ENCODE data around the gene BMPER.

DNA sequence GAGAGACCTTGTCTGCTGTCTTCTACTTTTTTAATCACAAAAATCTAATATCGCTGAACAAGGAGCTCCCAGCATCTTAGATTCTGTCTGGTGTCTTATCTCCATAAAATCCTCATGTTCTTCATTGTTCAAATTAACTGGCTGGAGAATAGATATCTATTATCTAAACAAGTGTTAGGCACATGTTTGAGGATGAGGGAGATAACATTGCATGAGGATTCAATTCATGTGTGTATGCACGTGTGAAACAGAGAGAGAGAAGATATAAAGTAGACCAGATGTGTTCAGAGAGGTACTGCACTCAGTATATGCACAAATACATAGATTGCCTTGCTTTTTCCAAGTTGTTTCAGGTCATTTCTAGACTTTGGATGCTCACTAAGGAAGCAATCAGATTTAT is 5.4 kb downstream of the BMPER start:
- TF ChIP-seq, protein P1, sequence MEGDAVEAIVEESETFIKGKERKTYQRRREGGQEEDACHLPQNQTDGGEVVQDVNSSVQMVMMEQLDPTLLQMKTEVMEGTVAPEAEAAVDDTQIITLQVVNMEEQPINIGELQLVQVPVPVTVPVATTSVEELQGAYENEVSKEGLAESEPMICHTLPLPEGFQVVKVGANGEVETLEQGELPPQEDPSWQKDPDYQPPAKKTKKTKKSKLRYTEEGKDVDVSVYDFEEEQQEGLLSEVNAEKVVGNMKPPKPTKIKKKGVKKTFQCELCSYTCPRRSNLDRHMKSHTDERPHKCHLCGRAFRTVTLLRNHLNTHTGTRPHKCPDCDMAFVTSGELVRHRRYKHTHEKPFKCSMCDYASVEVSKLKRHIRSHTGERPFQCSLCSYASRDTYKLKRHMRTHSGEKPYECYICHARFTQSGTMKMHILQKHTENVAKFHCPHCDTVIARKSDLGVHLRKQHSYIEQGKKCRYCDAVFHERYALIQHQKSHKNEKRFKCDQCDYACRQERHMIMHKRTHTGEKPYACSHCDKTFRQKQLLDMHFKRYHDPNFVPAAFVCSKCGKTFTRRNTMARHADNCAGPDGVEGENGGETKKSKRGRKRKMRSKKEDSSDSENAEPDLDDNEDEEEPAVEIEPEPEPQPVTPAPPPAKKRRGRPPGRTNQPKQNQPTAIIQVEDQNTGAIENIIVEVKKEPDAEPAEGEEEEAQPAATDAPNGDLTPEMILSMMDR (tag by site-specific recombination; IDR thresholded peaks at IDR 0.05) = no peak
- TF ChIP-seq, protein P2, sequence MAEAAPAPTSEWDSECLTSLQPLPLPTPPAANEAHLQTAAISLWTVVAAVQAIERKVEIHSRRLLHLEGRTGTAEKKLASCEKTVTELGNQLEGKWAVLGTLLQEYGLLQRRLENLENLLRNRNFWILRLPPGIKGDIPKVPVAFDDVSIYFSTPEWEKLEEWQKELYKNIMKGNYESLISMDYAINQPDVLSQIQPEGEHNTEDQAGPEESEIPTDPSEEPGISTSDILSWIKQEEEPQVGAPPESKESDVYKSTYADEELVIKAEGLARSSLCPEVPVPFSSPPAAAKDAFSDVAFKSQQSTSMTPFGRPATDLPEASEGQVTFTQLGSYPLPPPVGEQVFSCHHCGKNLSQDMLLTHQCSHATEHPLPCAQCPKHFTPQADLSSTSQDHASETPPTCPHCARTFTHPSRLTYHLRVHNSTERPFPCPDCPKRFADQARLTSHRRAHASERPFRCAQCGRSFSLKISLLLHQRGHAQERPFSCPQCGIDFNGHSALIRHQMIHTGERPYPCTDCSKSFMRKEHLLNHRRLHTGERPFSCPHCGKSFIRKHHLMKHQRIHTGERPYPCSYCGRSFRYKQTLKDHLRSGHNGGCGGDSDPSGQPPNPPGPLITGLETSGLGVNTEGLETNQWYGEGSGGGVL (tag by site-specific recombination; IDR thresholded peaks at IDR 0.05) = no peak
